Choroid plexus epithelial cell (primary cell): ENCODE measurements around the gene ARIH1.
"Not testable (repeated sequence)": the region's sequence is repeated elsewhere in the genome, so short reads cannot be mapped to it uniquely, and the experiment has no call there.

Experiments
- DNase-seq: peaks from one replicate; pipeline ENCODE4 v3.0.0-alpha.2; 2010; ENCODE audit warnings: low read depth
- H3K4me3 ChIP-seq: 2 replicates; pipeline ENCODE4 v1.5.1; 2011; ENCODE audit warnings: low read depth, mild to moderate bottlenecking, control low read depth, low read length, moderate library complexity
- CTCF ChIP-seq: conservative IDR thresholded peaks from 2 replicates; pipeline ENCODE4 v1.5.1; 2011; ENCODE audit warnings: low read depth, mild to moderate bottlenecking, control low read depth, inconsistent platforms, low read length, moderate library complexity

ARIH1 gene

GRCh38 chr15:72473614-72474465 lies at the start of gene ARIH1:
TSS of gene ARIH1 (plus strand) at chr15:72474330. CDS start at chr15:72474640, 310 bp downstream.
- peak; percentile 62 for TF ChIP-seq CTCF
- peak; percentile 97 for DNase-seq
- peak within 1 kb of the TSS; percentile 99 for H3K4me3 ChIP-seq

GRCh38 chr15:72426753-72427152 lies 47.4 kb upstream of the ARIH1 start:
- H3K4me3 ChIP-seq: no peak overlapping the region
- no peak for DNase-seq
- TF ChIP-seq CTCF: no peak

- no peak for DNase-seq
- H3K4me3 ChIP-seq: no peak overlapping the region
- TF ChIP-seq CTCF: no peak
Measured at GRCh38 chr15:72437650-72438316, 36.3 kb upstream of the ARIH1 start.

- DNase-seq, H3K4me3 ChIP-seq: not testable (repeated sequence)
Measured at GRCh38 chr15:72442848-72443247, 31.3 kb upstream of the ARIH1 start.

- no peak overlapping the region for H3K4me3 ChIP-seq
- no peak for TF ChIP-seq CTCF
- DNase-seq: peak; percentile 19
Measured at GRCh38 chr15:72445426-72445825, 28.7 kb upstream of the ARIH1 start.

- DNase-seq: no peak
- H3K4me3 ChIP-seq: no peak overlapping the region
- TF ChIP-seq CTCF: no peak
Measured at GRCh38 chr15:72450805-72451204, 23.3 kb upstream of the ARIH1 start.

GRCh38 chr15:72451224-72451623 lies 22.9 kb upstream of the ARIH1 start:
- no peak overlapping the region for H3K4me3 ChIP-seq
- no peak for DNase-seq
- no peak for TF ChIP-seq CTCF
